Esophagus mucosa (tissue), 1 donor: ENCODE measurements around the gene CCND2. TPM values are rescaled to one million over a fixed set of nuclear protein-coding genes. Genes with fewer than 3 reads are reported as not detected.

Experiments used
- ATAC-seq: fragments of 200-7000 bp; cut with Tn5 transposase; one replicate; pipeline ENCODE4 v1.9.1; 2020
- total RNA-seq: library from RNA; stranded (reverse); gene quantifications from one replicate; pipeline ENCODE4 v1.2.4, GENCODE V29; 2023
- donor health status: DM: yes; HTN: yes; CAD: no.

Gene CCND2
- total RNA-seq, 1 donor from 2014 or later: 48.9 TPM

- no peak for ATAC-seq
These were observed 16.1 kb upstream of the CCND2 start for GRCh38 chr12:4257442-4257841.

GRCh38 chr12:4259099-4259498, 14.5 kb upstream of the CCND2 start:
- no peak for ATAC-seq

- ATAC-seq: no peak
These were observed 11.9 kb upstream of the CCND2 start for GRCh38 chr12:4261655-4262054.

- ATAC-seq: no peak
These were observed 8.3 kb upstream of the CCND2 start for GRCh38 chr12:4265280-4265679.

GRCh38 chr12:4266990-4267389, 6.6 kb upstream of the CCND2 start:
- ATAC-seq: no peak

- no peak for ATAC-seq
These were observed 5.7 kb upstream of the CCND2 start for GRCh38 chr12:4267704-4268328.

- no peak for ATAC-seq
These were observed 5.0 kb upstream of the CCND2 start for GRCh38 chr12:4268329-4269181.

GRCh38 chr12:4269279-4269991, 4.1 kb upstream of the CCND2 start:
- ATAC-seq: peak; percentile 2

- no peak for ATAC-seq
These were observed 3.3 kb upstream of the CCND2 start for GRCh38 chr12:4270016-4270830.

GRCh38 chr12:4270831-4271716, 2.5 kb upstream of the CCND2 start:
- ATAC-seq: peak; percentile 17

GRCh38 chr12:4271717-4272423, 1.7 kb upstream of the CCND2 start:
- ATAC-seq: peak; percentile 77

- peak; percentile 5 for ATAC-seq
These were observed 914 bp upstream of the CCND2 start for GRCh38 chr12:4272424-4273272.

GRCh38 chr12:4273273-4273651, 300 bp upstream of the CCND2 start:
- ATAC-seq: no peak

- ATAC-seq: no peak
These were observed 944 bp downstream of the CCND2 start for GRCh38 chr12:4274396-4275015.

- ATAC-seq: no peak
These were observed 1.7 kb downstream of the CCND2 start for GRCh38 chr12:4275016-4275869.

- ATAC-seq: no peak
These were observed 2.3 kb downstream of the CCND2 start for GRCh38 chr12:4275870-4276301.

GRCh38 chr12:4276524-4277204, 3.1 kb downstream of the CCND2 start:
- ATAC-seq: peak; percentile 55

GRCh38 chr12:4277205-4277543, 3.6 kb downstream of the CCND2 start:
- ATAC-seq: no peak
